Fibroblast of pulmonary artery (primary cell): ENCODE results near the gene CD70.
"Not testable (repeated sequence)": the region's sequence is repeated elsewhere in the genome, so short reads cannot be mapped to it uniquely, and the experiment has no call there.

Experiments
- DNase-seq: peaks from one replicate; pipeline ENCODE4 v3.0.0-alpha.2; 2010; ENCODE audit warnings: low read depth
- H3K4me3 ChIP-seq: replicated peaks from 2 replicates; pipeline ENCODE4 v1.5.1; 2011; ENCODE audit warnings: low read depth, mild to moderate bottlenecking, control low read depth, low read length, moderate library complexity
- CTCF ChIP-seq: IDR thresholded peaks from 2 replicates; pipeline ENCODE4 v1.5.1; 2011; ENCODE audit warnings: mild to moderate bottlenecking, control low read depth, low read length, inconsistent platforms; ENCODE audit errors: missing control alignments

Gene CD70

GRCh38 chr19:6556480-6557195 is 34.3 kb downstream of the CD70 start:
- peak; percentile 53 for DNase-seq
- no peak overlapping the region for H3K4me3 ChIP-seq
- no peak for TF ChIP-seq CTCF

GRCh38 chr19:6556043-6556449 is 34.9 kb downstream of the CD70 start:
- TF ChIP-seq CTCF = no peak
- no peak overlapping the region for H3K4me3 ChIP-seq
- DNase-seq = no peak

GRCh38 chr19:6551607-6552450 is 39.1 kb downstream of the CD70 start:
- DNase-seq = no peak
- no peak overlapping the region for H3K4me3 ChIP-seq
- TF ChIP-seq CTCF = no peak

- no peak for TF ChIP-seq CTCF
- H3K4me3 ChIP-seq = no peak overlapping the region
- no peak for DNase-seq
Observed at GRCh38 chr19:6551091-6551490, 39.9 kb downstream of the CD70 start.

DNA sequence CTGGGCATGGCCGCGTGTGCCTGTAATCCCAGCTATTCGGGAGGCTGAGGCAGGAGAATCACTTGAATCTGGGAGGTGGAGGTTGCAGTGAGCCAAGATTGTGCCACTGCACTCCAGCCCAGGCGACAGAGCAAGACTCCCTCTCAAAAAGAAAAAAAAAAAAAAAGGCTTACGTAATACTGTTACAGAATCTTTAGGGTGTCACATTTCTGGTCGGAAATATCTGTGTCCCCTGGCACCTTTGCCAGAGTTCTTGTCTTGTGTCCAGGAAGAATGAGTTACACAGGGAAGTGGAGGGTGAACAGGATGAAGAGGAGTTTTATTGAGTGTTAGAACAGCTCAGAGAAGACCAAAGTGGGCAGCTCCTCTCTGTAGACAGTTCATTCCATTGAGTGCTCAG is 40.3 kb downstream of the CD70 start:
- H3K4me3 ChIP-seq, DNase-seq: not testable (repeated sequence)

- H3K4me3 ChIP-seq = no peak overlapping the region
- TF ChIP-seq CTCF = no peak
- no peak for DNase-seq
Observed at GRCh38 chr19:6543866-6544347, 47.0 kb downstream of the CD70 start.

- no peak for TF ChIP-seq CTCF
- DNase-seq = no peak
- H3K4me3 ChIP-seq = no peak overlapping the region
Observed at GRCh38 chr19:6540918-6541689, 49.8 kb downstream of the CD70 start.
